ENCODE results near the gene CDYL.

CDYL gene

DNA sequence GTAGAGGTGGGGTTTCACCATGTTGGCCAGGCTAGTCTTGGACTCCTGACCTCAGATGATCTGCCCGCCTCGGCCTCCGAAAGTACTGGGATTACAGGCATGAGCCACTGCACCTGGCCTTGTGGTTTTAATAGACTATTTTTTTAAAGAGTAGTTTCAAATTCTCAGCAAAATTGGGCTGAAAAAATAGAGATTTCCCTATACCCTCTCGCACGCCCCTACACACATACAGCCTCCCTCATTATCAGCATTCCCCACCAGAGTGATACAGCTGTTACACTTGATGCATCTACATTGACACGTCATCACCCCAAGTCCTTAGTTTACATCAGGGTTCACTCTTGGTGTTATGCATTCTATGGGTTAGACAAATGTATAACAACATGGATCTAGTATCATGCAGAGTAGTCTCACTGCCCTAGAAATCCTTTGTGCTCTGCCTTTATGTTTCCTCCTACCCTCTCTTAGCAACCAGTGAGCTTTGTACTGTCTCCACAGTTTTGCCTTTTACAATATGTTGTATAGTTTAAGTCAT is 103.6 kb downstream of the CDYL start:
- TF ChIP-seq, protein P1, sequence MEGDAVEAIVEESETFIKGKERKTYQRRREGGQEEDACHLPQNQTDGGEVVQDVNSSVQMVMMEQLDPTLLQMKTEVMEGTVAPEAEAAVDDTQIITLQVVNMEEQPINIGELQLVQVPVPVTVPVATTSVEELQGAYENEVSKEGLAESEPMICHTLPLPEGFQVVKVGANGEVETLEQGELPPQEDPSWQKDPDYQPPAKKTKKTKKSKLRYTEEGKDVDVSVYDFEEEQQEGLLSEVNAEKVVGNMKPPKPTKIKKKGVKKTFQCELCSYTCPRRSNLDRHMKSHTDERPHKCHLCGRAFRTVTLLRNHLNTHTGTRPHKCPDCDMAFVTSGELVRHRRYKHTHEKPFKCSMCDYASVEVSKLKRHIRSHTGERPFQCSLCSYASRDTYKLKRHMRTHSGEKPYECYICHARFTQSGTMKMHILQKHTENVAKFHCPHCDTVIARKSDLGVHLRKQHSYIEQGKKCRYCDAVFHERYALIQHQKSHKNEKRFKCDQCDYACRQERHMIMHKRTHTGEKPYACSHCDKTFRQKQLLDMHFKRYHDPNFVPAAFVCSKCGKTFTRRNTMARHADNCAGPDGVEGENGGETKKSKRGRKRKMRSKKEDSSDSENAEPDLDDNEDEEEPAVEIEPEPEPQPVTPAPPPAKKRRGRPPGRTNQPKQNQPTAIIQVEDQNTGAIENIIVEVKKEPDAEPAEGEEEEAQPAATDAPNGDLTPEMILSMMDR (IDR thresholded peaks at IDR 0.05; ENCODE audit: borderline replicate concordance, insufficient read depth, low read depth, low read length), result no peak
- no peak overlapping the region for H3K4me3 ChIP-seq (ENCODE audit: low read depth, low read length)

DNA sequence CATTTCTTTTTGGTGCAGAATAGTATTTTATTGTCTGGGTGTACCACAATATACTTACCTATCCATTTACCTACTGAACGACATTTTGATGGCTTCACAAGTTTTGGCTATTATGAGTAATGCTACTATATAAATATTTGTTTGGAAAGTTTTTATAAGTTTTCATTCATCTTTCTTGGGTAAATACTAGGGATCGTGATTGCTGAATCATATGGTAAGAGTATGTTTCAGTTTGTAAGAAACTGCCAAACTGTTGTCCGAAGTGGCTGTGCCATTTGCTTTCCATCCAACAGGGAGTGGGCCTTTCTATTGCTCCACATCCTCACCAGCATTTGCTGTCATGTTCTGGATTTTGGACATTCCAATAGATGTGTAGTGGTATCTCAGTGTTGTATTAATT is 104.2 kb downstream of the CDYL start:
- TF ChIP-seq, protein P1 (IDR thresholded peaks at IDR 0.05; ENCODE audit: borderline replicate concordance, insufficient read depth, low read depth, low read length), result no peak
- no peak overlapping the region for H3K4me3 ChIP-seq (ENCODE audit: low read depth, low read length)

GRCh38 chr6:4883298-4883697 is 107.1 kb downstream of the CDYL start:
- TF ChIP-seq, protein P1 (IDR thresholded peaks at IDR 0.05; ENCODE audit: borderline replicate concordance, insufficient read depth, low read depth, low read length), result no peak
- no peak overlapping the region for H3K4me3 ChIP-seq (ENCODE audit: low read depth, low read length)

GRCh38 chr6:4884646-4885340 is 108.6 kb downstream of the CDYL start:
- TF ChIP-seq, protein P1 (IDR thresholded peaks at IDR 0.05; ENCODE audit: borderline replicate concordance, insufficient read depth, low read depth, low read length), result no peak

GRCh38 chr6:4885341-4885933 is 109.2 kb downstream of the CDYL start:
- TF ChIP-seq, protein P1 (IDR thresholded peaks at IDR 0.05; ENCODE audit: borderline replicate concordance, insufficient read depth, low read depth, low read length), result no peak
- no peak overlapping the region for H3K4me3 ChIP-seq (ENCODE audit: low read depth, low read length)

More at GRCh38 chr6:4884646-4885340, 108.6 kb downstream of the CDYL start:
- H3K4me3 ChIP-seq (ENCODE audit: low read depth, low read length), result no peak overlapping the region

DNA sequence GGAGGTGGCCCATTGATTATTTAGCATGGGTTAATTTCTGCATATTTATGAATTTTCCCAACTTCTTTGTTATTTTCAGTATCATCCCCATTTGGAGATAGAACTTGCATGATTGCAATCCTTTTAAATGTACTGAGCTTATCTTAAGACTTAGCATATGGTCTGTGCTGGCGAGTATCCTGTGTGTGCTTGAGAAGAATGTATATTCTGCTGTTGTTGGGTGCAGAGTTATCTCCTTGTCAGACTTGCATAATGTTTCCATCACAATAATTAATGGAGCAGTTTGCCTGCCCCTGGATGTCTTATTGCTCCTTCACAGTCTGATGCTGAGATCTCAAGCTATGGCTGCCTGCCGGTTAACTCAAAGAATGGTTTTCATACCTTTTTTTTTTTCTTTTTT is 112.6 kb downstream of the CDYL start:
- H3K4me3 ChIP-seq (ENCODE audit: low read depth, low read length), result no peak overlapping the region
- TF ChIP-seq, protein P1 (IDR thresholded peaks at IDR 0.05; ENCODE audit: borderline replicate concordance, insufficient read depth, low read depth, low read length), result no peak

DNA sequence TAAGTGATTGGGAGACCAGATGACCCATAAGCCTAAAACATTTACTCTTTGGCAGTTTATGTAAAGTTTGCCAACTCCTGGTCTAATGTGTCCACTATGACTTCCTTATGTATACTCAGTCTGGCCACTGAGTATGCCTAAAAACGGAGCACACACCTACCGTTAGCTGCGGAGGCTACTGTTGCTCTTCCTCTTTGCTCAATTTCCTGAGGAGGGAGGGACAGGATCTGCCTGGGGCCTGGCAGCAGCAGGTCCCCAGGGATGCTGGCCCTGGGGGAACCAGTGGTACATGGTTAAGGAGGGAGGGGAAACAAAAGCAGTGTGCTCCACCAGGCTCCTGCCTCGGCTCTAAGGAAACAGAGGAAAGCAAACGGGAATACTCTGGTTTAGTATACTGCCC is 113.5 kb downstream of the CDYL start:
- TF ChIP-seq, protein P1 (IDR thresholded peaks at IDR 0.05; ENCODE audit: borderline replicate concordance, insufficient read depth, low read depth, low read length), result no peak
- H3K4me3 ChIP-seq (ENCODE audit: low read depth, low read length), result no peak overlapping the region
